Activated T-helper 1 cell treated with anti-CD3 and anti-CD28 coated beads, Interleukin-12 subunit alpha, Interleukin-12 subunit beta, Interleukin-2, Interleukin-4 antibody, amounts not matched to agents 30 ng/mL and 10 ng/mL and 1 ng/mL, durations not matched to agents 14 hours and 24 hours and 36 hours (primary cell): Measurements from ENCODE around the gene TMEM245. TPM values are rescaled to one million over a fixed set of nuclear protein-coding genes. Genes with fewer than 3 reads are reported as not detected.

ENCODE experiments used
- DNase-seq: peaks from one replicate; pipeline ENCODE4 v3.0.0; 2021; ENCODE audit warnings: low spot score
- H3K27ac Mint-ChIP-seq: one replicate; pipeline ENCODE4 v1.8.0; 2021; ENCODE audit warnings: mild to moderate bottlenecking, mixed read lengths
- H3K27me3 Mint-ChIP-seq: one replicate; pipeline ENCODE4 v1.8.0; 2022; ENCODE audit warnings: mild to moderate bottlenecking, moderate library complexity, mixed read lengths; ENCODE audit not compliant: insufficient read depth
- H3K36me3 Mint-ChIP-seq: one replicate; pipeline ENCODE4 v1.8.0; 2021; ENCODE audit warnings: low read depth, mixed read lengths
- H3K4me1 Mint-ChIP-seq: one replicate; pipeline ENCODE4 v1.8.0; 2021; ENCODE audit warnings: low read depth, mixed read lengths
- H3K4me3 Mint-ChIP-seq: one replicate; pipeline ENCODE4 v1.8.0; 2021; ENCODE audit warnings: mild to moderate bottlenecking, moderate library complexity, mixed read lengths
- H3K9me3 Mint-ChIP-seq: one replicate; pipeline ENCODE4 v1.8.0; 2021; ENCODE audit warnings: mixed read lengths
- intact Hi-C: fragments of 100-400 bp; cut with micrococcal nuclease; formaldehyde crosslinking; loops from one replicate; pipeline ENCODE4 v1.15.1; 2024
- total RNA-seq: library from RNA; stranded (reverse); gene quantifications from 2 replicates; pipeline ENCODE4 v1.2.3, GENCODE V29; 2022

The TMEM245 gene
- total RNA-seq, 1 donor from 2014 or later = 26.9 TPM

DNA sequence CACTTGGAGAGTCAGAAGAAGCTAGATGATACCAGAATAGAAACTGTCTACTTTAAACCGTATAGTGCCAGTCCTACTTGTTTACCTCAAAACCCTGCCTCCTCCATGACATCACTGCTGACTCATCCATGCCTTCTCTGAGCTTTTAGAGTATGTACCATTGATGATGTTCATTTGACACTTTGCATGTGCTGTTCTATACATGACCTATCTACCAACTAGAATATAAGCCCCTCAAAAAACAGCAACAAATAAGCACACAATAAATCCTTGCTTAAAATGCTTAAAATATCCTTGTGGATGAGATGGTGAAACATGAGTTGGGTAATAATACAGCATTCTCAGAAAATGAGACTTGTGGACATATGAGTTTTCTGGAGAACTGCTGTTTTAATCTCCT is 109.0 kb downstream of the TMEM245 start:
- Mint-ChIP-seq H3K9me3 (no peaks in the 10 kb centered on the region), H3K36me3 (peaks cover 5% of the 10 kb centered on the region), H3K4me1 (peaks cover 39% of the 10 kb centered on the region), H3K27me3 (peaks cover 4% of the 10 kb centered on the region), H3K4me3 (peak overlapping the region; percentile 34), H3K27ac (peak overlapping the region; percentile 81)
- intact Hi-C loops = loop anchor here (1.0 to 5.0 kb wide), 4 partner anchors 76 to 1728 kb away; partner anchors contain the start of genes ABITRAM, ELP1 and RAD23B
- DNase-seq = peak; percentile 64

DNA sequence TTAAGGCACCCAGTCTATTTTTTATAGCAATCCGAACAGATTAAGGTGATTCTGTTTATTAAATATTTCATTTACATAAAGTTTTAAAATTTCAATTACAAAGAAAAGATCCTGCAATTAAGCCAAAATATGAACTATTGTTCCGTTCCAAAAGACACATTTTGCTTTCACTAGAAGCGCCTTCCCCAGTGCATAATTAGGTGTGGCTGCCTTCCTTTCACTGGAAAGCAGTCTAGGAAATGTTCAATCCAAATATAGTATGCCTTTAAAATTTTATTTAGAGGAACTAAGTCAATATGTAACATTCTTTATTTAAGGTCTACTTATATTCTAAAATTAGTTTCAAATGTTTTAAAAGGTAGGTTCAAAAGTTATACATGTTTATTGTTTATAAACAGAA is 114.1 kb downstream of the TMEM245 start:
- intact Hi-C loops = no loop called here

DNA sequence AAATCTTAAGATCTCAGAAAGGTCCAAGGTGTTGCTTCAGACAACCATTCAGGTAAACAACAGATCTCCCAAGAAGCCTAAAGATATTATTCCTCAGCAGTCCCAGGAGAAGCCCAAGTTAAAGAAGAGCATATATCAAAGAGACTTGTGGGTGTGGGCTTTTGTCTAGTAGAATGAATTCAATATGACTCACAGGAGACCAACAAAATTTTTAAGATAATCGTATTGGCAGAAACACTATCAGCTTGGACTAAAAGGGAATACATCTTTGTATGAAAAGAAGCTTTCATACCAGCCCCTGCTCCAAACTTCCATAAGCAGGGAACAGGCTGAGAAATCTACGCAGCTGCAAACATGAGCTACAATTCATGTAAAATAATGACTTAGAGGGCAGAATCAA is 116.6 kb downstream of the TMEM245 start:
- Mint-ChIP-seq H3K36me3 (peaks cover 7% of the 10 kb centered on the region), H3K9me3 (peaks cover 19% of the 10 kb centered on the region), H3K27me3 (peaks cover 3% of the 10 kb centered on the region), H3K4me1 (peaks cover 6% of the 10 kb centered on the region), H3K27ac (no peak overlapping the region), H3K4me3 (no peak overlapping the region)
- intact Hi-C loops = no loop called here
- no peak for DNase-seq

More for the DNA sequence above, 114.1 kb downstream of the TMEM245 start:
- H3K4me3 Mint-ChIP-seq = no peak overlapping the region
- peaks cover 19% of the 10 kb centered on the region for H3K9me3 Mint-ChIP-seq
- H3K4me1 Mint-ChIP-seq = peaks cover 19% of the 10 kb centered on the region
- H3K36me3 Mint-ChIP-seq = peaks cover 6% of the 10 kb centered on the region
- DNase-seq = no peak
- no peak overlapping the region for H3K27ac Mint-ChIP-seq
- peaks cover 3% of the 10 kb centered on the region for H3K27me3 Mint-ChIP-seq

DNA sequence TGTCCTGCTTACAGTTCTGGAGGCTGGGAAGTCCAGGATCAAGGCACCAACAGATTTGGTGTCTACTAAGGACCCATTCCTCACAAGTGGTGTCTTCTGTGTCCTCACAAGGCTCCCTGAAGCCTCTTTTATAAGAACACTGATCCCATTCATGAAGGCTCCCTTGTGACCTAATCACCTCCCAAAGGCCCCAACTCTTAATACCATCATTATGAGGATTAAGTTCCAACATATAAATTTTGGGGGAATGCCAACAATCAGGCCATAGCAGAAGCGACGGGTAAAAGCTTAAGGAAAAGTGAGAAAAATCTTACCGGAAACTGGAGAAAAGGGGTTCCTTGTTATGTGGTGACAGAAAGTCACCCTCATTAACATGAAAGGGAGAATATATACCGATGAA is 117.6 kb downstream of the TMEM245 start:
- no peak overlapping the region for H3K4me3 Mint-ChIP-seq
- H3K4me1 Mint-ChIP-seq = peaks cover 6% of the 10 kb centered on the region
- intact Hi-C loops = no loop called here
- H3K36me3 Mint-ChIP-seq = peaks cover 9% of the 10 kb centered on the region
- DNase-seq = no peak
- peaks cover 19% of the 10 kb centered on the region for H3K9me3 Mint-ChIP-seq
- peaks cover 3% of the 10 kb centered on the region for H3K27me3 Mint-ChIP-seq
- no peak overlapping the region for H3K27ac Mint-ChIP-seq

DNA sequence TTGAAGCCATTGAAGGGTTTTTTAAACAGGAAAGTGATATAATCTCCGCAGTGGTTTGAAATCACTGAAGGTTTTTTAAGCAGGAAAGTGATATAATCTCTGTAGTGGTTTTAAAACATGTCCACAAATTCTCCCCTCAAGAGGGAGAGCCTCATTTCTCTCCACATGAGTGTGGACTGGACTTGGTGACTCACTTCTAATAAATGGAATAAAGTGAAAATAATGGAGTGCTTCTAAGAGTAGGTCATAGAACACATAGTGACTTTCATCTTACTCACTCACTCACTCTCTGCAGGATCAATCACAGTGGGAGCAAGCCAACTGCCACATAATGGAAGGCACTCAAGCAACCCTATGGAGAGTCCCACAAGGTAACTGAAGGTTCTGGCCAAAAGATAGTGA is 118.5 kb downstream of the TMEM245 start:
- no peak overlapping the region for H3K4me3 Mint-ChIP-seq
- intact Hi-C loops = loop anchor here (1.0 kb wide), 1 partner anchor 11 kb away; no protein-coding TSS in a partner anchor
- H3K27me3 Mint-ChIP-seq = peaks cover 2% of the 10 kb centered on the region
- DNase-seq = no peak
- H3K9me3 Mint-ChIP-seq = peaks cover 19% of the 10 kb centered on the region
- H3K36me3 Mint-ChIP-seq = peaks cover 12% of the 10 kb centered on the region
- H3K4me1 Mint-ChIP-seq = peaks cover 6% of the 10 kb centered on the region
- no peak overlapping the region for H3K27ac Mint-ChIP-seq

DNA sequence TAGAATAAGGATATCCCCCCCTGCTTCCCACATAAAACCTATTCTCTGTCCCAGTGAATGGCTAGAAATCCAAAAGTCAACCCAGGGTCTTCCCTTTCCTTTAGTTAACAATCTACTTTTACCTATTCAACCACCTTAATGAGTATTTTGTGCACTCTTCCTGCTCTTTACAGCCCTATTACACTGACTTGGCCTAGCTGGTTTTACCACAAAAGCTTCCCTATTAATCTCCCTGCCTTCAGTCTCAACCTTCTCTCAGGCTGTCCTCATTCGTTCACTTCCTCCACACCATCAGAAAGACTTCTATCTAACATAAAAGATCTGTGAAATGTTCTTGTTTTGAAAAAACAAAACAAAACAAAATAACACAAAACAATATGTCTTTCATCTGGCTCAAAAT is 122.6 kb downstream of the TMEM245 start:
- H3K4me1 Mint-ChIP-seq = peaks cover 17% of the 10 kb centered on the region
- no peak overlapping the region for H3K27ac Mint-ChIP-seq
- DNase-seq = no peak
- no peaks in the 10 kb centered on the region for H3K27me3 Mint-ChIP-seq
- H3K36me3 Mint-ChIP-seq = peaks cover 9% of the 10 kb centered on the region
- no peak overlapping the region for H3K4me3 Mint-ChIP-seq
- H3K9me3 Mint-ChIP-seq = peaks cover under 1% of the 10 kb centered on the region
- intact Hi-C loops = no loop called here

DNA sequence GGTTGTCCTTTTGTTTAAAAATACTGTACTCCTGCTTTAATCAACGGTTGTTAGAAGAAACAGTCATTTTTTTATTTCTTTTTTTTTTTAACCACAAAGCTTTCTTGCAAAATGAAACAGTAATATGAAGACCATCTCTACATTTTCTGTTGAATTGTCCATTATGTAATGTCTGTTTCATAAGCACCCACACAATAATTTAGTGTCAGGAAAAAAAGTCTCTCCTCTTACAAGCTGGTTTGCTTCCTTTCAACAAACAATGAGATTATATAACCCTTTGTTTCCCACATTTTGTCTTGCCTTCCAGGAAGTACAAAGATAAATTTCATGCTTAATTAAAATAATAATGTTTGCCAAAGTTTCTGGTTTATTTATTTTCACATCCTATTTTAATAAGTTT is 123.1 kb downstream of the TMEM245 start:
- Mint-ChIP-seq H3K9me3 (no peaks in the 10 kb centered on the region), H3K27ac (no peak overlapping the region), H3K36me3 (peaks cover 9% of the 10 kb centered on the region), H3K4me3 (no peak overlapping the region), H3K4me1 (peaks cover 17% of the 10 kb centered on the region), H3K27me3 (no peaks in the 10 kb centered on the region)
- intact Hi-C loops = no loop called here
- no peak for DNase-seq

DNA sequence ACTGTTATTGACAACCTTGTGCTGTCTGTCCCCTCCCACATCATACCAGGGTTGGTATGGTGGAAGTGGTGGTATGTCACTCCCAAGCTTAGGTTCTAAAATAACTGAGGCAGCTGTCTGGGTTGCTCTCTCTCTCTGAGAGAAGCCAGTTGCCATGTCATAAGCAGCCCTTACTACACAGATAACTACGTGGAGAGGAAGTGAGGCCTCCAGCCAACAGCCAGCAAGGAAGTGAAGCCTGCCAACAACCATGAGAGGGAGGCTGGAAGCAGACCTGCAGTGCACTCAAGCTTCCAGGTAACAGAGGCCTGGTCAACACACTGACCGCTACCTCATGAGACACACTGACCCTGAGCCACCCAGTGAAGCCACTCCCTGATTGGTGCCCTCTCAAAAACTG is 125.1 kb downstream of the TMEM245 start:
- H3K36me3 Mint-ChIP-seq = peaks cover 15% of the 10 kb centered on the region
- H3K9me3 Mint-ChIP-seq = no peaks in the 10 kb centered on the region
- H3K27ac Mint-ChIP-seq = no peak overlapping the region
- H3K27me3 Mint-ChIP-seq = no peaks in the 10 kb centered on the region
- intact Hi-C loops = no loop called here
- H3K4me1 Mint-ChIP-seq = peaks cover 11% of the 10 kb centered on the region
- H3K4me3 Mint-ChIP-seq = no peak overlapping the region
- DNase-seq = no peak

DNA sequence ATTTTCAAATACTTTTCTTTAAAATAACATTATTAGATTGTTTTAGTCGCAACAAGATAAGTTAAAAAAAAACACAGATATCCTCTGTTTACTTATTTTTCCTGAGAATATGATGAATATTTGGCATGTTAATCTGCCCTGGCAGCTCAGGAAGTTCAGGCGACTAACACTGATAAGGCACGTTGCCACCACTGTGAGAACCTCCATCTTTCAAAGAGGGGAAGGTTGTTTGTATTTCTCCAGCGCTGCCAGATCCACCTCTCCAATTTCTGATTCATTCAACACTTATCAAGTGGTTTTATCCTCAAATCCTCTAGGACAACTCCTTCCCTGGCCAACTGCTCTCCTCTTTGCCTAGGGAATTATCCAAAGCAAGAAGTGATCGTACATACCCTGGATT is 128.3 kb downstream of the TMEM245 start:
- H3K4me3 Mint-ChIP-seq = no peak overlapping the region
- no peak overlapping the region for H3K27ac Mint-ChIP-seq
- H3K9me3 Mint-ChIP-seq = peaks cover 8% of the 10 kb centered on the region
- DNase-seq = no peak
- H3K4me1 Mint-ChIP-seq = peaks cover 11% of the 10 kb centered on the region
- H3K27me3 Mint-ChIP-seq = no peaks in the 10 kb centered on the region
- H3K36me3 Mint-ChIP-seq = peaks cover 19% of the 10 kb centered on the region
- intact Hi-C loops = no loop called here

DNA sequence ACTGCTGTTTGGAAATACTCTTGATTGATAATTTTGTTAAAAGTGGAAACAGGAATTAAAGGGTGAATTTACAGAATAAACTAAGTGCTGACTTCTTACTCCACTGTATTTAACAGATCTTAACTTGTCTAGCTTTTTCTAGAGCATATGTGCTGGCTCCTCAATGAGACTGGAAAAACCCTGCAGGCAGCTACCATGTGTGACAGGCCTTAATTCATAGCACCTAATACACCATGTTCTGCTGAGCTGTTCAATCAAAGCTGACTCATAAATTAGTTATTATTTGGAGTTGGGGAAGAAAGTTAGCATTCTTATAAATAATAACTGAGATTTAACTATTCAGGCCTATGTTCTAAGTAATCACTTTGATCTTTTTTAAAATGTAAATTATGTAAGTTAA is 135.9 kb downstream of the TMEM245 start:
- no peaks in the 10 kb centered on the region for H3K27me3 Mint-ChIP-seq
- H3K4me1 Mint-ChIP-seq = no peaks in the 10 kb centered on the region
- H3K27ac Mint-ChIP-seq = no peak overlapping the region
- peaks cover 8% of the 10 kb centered on the region for H3K9me3 Mint-ChIP-seq
- DNase-seq = no peak
- intact Hi-C loops = no loop called here
- H3K4me3 Mint-ChIP-seq = no peak overlapping the region
- peaks cover 10% of the 10 kb centered on the region for H3K36me3 Mint-ChIP-seq

DNA sequence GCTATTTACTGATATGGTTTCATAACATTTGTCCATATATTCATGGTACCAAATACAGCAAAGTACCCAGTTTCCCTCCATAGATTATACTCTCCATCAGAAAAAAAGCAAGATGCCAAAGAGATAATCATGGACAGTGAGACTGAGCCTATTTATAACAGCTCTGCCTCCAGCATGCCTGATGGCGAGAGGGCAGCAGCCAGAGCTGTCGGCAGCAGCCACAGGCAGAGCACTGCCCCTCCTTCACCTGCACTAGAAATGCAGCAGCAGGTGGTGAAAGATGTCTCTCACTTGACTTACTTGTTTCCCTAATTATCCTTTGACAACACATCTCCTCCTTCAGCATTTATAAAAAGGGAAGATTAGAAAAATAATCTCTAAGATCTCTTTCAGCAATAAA is 138.9 kb downstream of the TMEM245 start:
- DNase-seq = no peak
- Mint-ChIP-seq H3K27ac (no peak overlapping the region), H3K9me3 (no peaks in the 10 kb centered on the region), H3K36me3 (peaks cover 16% of the 10 kb centered on the region), H3K4me1 (peaks cover 8% of the 10 kb centered on the region), H3K27me3 (no peaks in the 10 kb centered on the region), H3K4me3 (no peak overlapping the region)
- intact Hi-C loops = no loop called here

DNA sequence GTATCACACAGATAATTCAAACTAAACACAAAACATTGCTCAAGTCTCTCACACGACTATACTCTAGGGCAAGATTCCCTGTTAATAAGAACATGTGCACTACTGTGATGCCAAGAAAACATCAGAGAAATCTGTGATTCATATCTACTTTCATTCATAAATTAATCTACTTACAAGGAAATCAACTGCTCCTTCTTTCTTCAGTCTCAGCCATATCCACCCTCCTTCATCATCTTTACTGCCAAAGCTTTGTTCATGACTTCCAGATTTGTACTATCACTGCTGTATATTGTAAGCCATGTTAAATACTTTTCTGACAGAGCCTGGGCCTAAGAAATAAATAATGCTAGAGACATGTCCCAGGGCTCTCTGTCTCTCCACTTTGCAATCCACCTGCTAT is 141.5 kb downstream of the TMEM245 start:
- intact Hi-C loops = no loop called here
- Mint-ChIP-seq H3K27me3 (no peaks in the 10 kb centered on the region), H3K27ac (no peak overlapping the region), H3K4me1 (peaks cover 8% of the 10 kb centered on the region), H3K36me3 (peaks cover 16% of the 10 kb centered on the region), H3K9me3 (no peaks in the 10 kb centered on the region), H3K4me3 (no peak overlapping the region)
- DNase-seq = no peak

DNA sequence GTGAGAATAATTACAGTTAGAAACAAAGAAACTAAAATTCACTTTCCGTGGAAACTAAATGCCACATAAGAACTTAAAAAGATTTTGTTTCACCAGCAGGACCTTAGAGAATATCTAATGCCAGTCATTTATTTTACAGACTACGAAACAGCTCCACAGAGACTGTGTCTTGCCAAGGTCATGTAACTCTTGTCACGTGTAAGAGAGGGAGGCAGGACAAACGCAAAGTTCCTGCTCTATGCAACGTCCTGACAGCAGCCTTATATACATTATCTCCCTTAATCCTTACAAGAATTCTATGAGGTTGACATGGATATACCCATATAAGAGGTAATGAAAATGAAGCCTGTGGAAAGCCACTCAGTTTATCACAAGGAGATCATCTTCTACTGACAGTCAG is 145.9 kb downstream of the TMEM245 start:
- H3K4me1 Mint-ChIP-seq = peaks cover 8% of the 10 kb centered on the region
- peaks cover 7% of the 10 kb centered on the region for H3K9me3 Mint-ChIP-seq
- intact Hi-C loops = no loop called here
- H3K27me3 Mint-ChIP-seq = no peaks in the 10 kb centered on the region
- H3K27ac Mint-ChIP-seq = no peak overlapping the region
- H3K4me3 Mint-ChIP-seq = no peak overlapping the region
- H3K36me3 Mint-ChIP-seq = peaks cover 18% of the 10 kb centered on the region
- DNase-seq = no peak

DNA sequence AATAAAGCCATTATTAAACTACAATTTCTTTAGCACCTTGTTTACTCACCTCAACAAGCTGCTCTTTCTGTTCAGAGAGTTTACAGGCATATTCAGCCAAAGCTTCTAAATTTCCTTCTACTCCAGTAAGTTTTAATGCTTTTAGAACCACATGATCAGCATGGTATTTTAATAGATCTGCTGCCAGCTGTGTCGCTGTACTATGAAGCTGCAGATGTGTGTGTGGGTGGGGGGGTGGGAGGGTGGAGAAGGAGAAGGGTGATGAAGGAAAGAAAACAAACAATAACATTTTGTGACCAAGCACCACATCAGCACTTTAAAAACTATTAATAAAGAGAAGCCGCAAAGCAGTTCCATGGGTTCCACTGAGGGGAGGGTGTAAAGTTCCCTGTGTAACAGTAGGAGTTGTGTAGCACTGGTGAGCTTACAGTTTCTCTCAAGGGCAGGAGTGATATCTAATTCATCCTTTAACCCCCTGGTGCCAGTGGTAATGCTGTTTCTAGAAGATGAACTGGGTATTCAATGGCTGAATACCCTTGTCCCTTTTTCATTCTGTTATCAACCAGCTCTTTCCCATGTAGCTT is 147.0 kb downstream of the TMEM245 start:
- H3K4me1 Mint-ChIP-seq = no peaks in the 10 kb centered on the region
- no peak overlapping the region for H3K4me3 Mint-ChIP-seq
- peaks cover 10% of the 10 kb centered on the region for H3K36me3 Mint-ChIP-seq
- no peak overlapping the region for H3K27ac Mint-ChIP-seq
- H3K27me3 Mint-ChIP-seq = no peaks in the 10 kb centered on the region
- intact Hi-C loops = no loop called here
- H3K9me3 Mint-ChIP-seq = peaks cover 7% of the 10 kb centered on the region
- no peak for DNase-seq
